ENCODE data around the gene POLR3GL.
"Not testable (repeated sequence)": the region's sequence is repeated elsewhere in the genome, so short reads cannot be mapped to it uniquely, and the experiment has no call there.

POLR3GL gene

DNA sequence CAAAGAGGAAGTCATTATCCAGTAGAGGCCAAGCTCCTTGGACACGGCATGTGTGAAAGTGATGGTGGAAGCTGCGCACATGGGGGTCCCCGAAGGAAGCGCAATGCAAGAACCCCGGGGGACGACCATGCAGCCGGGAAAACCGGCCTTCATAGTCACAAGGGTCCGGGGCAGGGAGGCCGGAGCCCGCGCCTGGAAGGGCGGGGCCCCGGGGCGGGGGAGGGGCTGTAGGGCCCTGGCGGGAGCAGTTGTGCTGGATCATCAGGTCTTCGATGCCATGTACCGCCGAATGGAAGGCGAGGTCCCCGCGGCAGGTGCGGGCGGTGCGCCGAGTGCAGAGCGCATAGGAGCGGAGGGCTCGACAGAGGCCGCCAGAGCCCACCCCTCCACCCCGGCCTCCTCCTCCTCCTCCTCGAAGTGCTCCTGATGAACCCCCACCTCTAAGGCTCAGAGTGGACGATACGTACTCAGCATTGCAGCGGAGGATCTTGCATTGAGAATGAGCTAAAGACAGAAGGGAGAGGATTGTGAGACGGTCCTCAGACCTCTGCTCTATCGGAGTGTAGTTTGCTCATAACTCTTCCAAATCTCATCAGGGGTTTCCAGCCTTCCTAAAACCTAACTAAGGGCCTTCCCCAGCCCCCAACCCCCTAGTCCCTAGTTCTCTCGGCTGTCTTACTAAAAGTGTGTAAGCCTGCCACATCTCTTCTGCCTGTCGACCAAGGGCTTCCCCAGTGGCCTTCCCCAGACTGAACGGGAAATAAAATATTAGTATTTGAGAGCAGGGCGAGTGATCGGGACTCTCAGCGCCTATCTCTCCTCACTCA lies 55.0 kb downstream of the POLR3GL start:
- H3K9me3 ChIP-seq (ENCODE audit: control insufficient read depth in 1 of 2, low read length in 2 of 2): no peaks in the 10 kb centered on the region
- no peaks in the 10 kb centered on the region for H3K36me3 ChIP-seq (ENCODE audit: control insufficient read depth in 1 of 2, insufficient read depth in 2 of 2, low read length in 2 of 2)
- no peak overlapping the region for H3K27ac ChIP-seq (ENCODE audit: low read depth, low read length)
- peaks cover 24 to 44% of the 10 kb centered on the region in 2 donors for H3K27me3 ChIP-seq (ENCODE audit: control insufficient read depth in 1 of 2, insufficient read depth in 2 of 2, low read length in 2 of 2)
- H3K4me3 ChIP-seq (ENCODE audit: low read depth in 1 of 2, low read length in 2 of 2): peak overlapping the region in 1 of 2 donors; percentile 13
- H3K4me1 ChIP-seq (ENCODE audit: control insufficient read depth in 1 of 2, insufficient read depth in 2 of 2, low read length in 2 of 2): peaks cover 0 to 4% of the 10 kb centered on the region in 2 donors
- H3K9ac ChIP-seq (ENCODE audit: low read depth in 1 of 2, low read length in 2 of 2): no peak overlapping the region

DNA sequence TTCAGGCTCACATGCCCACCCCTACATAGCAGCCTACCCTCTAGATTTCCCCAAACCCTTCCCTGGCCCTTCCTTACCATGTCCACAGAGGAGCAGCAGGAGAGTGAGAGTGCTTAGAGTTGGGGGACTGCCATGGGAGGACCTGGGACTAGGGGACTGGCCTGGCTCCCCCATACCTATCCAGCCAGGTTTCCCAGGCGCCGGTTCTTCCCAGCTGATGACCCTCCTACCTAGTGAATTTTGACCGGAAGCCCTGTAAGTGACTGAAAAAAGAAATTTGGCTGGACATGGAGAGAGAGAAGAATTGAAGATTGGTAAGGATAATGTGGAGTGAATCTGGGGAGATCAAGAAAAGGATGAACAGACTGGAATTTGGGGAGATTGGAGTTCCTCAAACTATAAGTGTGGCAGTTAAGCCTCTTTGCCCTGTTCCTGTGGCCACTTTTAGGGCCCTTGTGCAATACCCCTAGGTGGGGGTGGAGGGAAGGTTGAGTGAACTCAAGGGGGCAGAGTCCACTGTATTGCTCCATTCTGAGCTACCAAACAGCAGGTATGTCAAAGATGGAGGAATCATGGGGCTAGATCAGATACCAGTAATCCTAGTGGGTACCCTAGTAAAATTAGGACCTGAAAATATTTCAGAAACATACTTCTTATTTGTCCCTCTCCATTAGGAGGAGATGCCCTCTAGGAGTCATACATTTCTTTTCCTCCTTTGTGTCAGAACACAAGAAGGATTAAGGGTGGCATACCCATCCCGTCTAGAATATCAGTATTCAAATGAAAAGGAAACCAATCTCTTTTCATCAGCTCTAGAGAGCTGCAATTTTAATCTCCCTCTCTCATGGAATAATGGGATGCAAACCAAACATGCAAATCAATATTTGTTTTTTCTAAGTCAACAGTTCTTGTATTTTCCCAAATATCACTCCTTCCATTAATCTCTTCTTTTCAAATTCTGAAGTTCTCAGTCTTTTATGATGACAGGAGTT lies 55.9 kb downstream of the POLR3GL start:
- no peak overlapping the region for H3K4me3 ChIP-seq (ENCODE audit: low read depth in 1 of 2, low read length in 2 of 2)
- no peaks in the 10 kb centered on the region for H3K36me3 ChIP-seq (ENCODE audit: control insufficient read depth in 1 of 2, insufficient read depth in 2 of 2, low read length in 2 of 2)
- peaks cover 0 to 4% of the 10 kb centered on the region in 2 donors for H3K4me1 ChIP-seq (ENCODE audit: control insufficient read depth in 1 of 2, insufficient read depth in 2 of 2, low read length in 2 of 2)
- no peak overlapping the region for H3K27ac ChIP-seq (ENCODE audit: low read depth, low read length)
- peaks cover 24 to 40% of the 10 kb centered on the region in 2 donors for H3K27me3 ChIP-seq (ENCODE audit: control insufficient read depth in 1 of 2, insufficient read depth in 2 of 2, low read length in 2 of 2)
- no peak overlapping the region for H3K9ac ChIP-seq (ENCODE audit: low read depth in 1 of 2, low read length in 2 of 2)
- H3K9me3 ChIP-seq (ENCODE audit: control insufficient read depth in 1 of 2, low read length in 2 of 2): no peaks in the 10 kb centered on the region

- Histone ChIP-seq H3K27ac (ENCODE audit: low read depth, low read length) (no peak overlapping the region), H3K4me1 (ENCODE audit: control insufficient read depth in 1 of 2, insufficient read depth in 2 of 2, low read length in 2 of 2) (peaks cover 0 to 4% of the 10 kb centered on the region in 2 donors), H3K36me3 (ENCODE audit: control insufficient read depth in 1 of 2, insufficient read depth in 2 of 2, low read length in 2 of 2) (no peaks in the 10 kb centered on the region), H3K27me3 (ENCODE audit: control insufficient read depth in 1 of 2, insufficient read depth in 2 of 2, low read length in 2 of 2) (peaks cover 24 to 40% of the 10 kb centered on the region in 2 donors), H3K9ac (ENCODE audit: low read depth in 1 of 2, low read length in 2 of 2) (no peak overlapping the region), H3K9me3 (ENCODE audit: control insufficient read depth in 1 of 2, low read length in 2 of 2) (no peaks in the 10 kb centered on the region), H3K4me3 (ENCODE audit: low read depth in 1 of 2, low read length in 2 of 2) (no peak overlapping the region)
Observed at GRCh38 chr1:146021050-146021445, 56.6 kb downstream of the POLR3GL start.

DNA sequence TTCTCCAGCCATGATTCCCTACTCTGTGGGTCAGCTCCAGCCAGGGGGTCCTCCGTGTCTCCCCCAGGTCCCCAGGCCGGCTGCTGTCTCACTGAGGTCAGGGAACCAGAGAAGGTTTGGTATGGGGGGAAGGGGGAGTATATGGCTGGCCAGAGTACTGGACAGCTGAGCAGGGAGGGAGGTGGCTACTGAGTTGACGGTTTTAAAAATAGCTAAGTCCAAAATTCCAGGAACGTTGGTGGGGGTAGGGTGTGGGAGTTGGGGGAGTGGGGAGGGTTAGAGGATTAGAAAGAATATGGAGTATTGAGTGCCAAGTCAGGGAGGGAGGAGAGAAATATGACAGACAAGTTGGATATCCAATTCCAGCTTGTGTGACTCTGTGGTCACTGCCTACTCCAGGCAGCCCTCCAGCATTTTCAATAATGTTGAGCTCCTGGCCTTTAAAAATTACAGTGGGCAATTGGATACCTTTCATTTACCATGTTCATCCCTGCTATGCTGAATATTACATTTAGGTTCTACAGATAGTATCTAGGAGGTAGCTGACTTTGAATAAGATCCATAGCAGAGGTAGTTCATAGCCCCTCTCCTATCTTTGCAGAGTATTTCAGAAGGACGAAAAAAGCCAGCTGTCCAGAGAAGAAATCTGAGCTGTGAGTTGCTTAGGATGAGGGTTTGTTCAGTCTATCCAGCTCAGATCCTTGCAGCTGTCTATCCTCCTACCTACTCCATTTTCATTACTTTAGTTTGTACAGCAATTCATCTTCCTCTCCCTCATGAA lies 57.3 kb downstream of the POLR3GL start, which contains the start of gene HJV:
Gene HJV, minus strand, starts transcription at position 114 of the 781 bp plus-strand sequence. CDS start 1,504 bp downstream, outside the sequence.
- peaks cover 24 to 40% of the 10 kb centered on the region in 2 donors for H3K27me3 ChIP-seq (ENCODE audit: control insufficient read depth in 1 of 2, insufficient read depth in 2 of 2, low read length in 2 of 2)
- no peaks in the 10 kb centered on the region for H3K9me3 ChIP-seq (ENCODE audit: control insufficient read depth in 1 of 2, low read length in 2 of 2)
- no peaks in the 10 kb centered on the region for H3K36me3 ChIP-seq (ENCODE audit: control insufficient read depth in 1 of 2, insufficient read depth in 2 of 2, low read length in 2 of 2)
- H3K9ac ChIP-seq (ENCODE audit: low read depth in 1 of 2, low read length in 2 of 2): no peak within 1 kb of the TSS
- H3K4me1 ChIP-seq (ENCODE audit: control insufficient read depth in 1 of 2, insufficient read depth in 2 of 2, low read length in 2 of 2): peaks cover 0 to 4% of the 10 kb centered on the region in 2 donors
- no peak within 1 kb of the TSS for H3K27ac ChIP-seq (ENCODE audit: low read depth, low read length)
- H3K4me3 ChIP-seq (ENCODE audit: low read depth in 1 of 2, low read length in 2 of 2): no peak within 1 kb of the TSS

- no peak overlapping the region for H3K4me3 ChIP-seq (ENCODE audit: low read depth in 1 of 2, low read length in 2 of 2)
- H3K9me3 ChIP-seq (ENCODE audit: control insufficient read depth in 1 of 2, low read length in 2 of 2): no peaks in the 10 kb centered on the region
- no peaks in the 10 kb centered on the region for H3K36me3 ChIP-seq (ENCODE audit: control insufficient read depth in 1 of 2, insufficient read depth in 2 of 2, low read length in 2 of 2)
- peaks cover 0 to 4% of the 10 kb centered on the region in 2 donors for H3K4me1 ChIP-seq (ENCODE audit: control insufficient read depth in 1 of 2, insufficient read depth in 2 of 2, low read length in 2 of 2)
- H3K27ac ChIP-seq (ENCODE audit: low read depth, low read length): no peak overlapping the region
- peaks cover 21 to 35% of the 10 kb centered on the region in 2 donors for H3K27me3 ChIP-seq (ENCODE audit: control insufficient read depth in 1 of 2, insufficient read depth in 2 of 2, low read length in 2 of 2)
- H3K9ac ChIP-seq (ENCODE audit: low read depth in 1 of 2, low read length in 2 of 2): no peak overlapping the region
Observed at GRCh38 chr1:146022403-146023127, 58.1 kb downstream of the POLR3GL start.

DNA sequence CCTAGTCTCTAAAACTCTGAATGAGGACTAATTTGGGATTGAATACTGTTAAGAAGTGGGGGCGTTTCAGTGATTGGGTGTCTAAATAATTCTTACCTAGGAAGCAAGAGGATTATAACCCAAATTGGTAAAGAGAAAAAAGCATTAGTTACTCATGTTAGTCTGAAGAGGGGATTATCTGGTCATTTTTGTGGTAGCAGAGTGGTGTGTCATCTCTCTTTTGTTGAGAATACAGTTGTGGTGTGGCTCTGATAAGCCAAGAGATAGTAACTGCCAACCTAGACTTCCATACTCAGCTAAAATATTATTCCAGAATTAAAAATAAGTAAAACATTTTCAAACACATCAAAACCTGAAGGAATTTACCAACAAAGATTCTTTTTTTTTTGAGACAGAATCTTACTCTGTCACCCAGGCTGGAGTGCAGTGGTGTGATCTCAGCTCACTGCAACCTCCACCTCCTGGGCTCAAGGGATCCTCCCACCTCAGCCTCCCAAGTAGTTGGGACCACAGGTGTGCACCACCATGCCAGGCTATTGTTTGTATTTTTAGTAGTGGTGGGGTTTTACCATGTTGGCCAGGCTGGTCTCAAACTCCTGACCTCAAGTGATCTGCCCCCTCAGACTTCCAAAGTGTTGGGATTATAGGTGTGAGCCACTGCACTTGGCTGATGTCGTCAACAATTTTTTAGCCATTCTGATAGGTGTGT lies 61.5 kb downstream of the POLR3GL start:
- not testable (repeated sequence) for H3K27me3 ChIP-seq (ENCODE audit: control insufficient read depth in 1 of 2, insufficient read depth in 2 of 2, low read length in 2 of 2); H3K36me3 ChIP-seq (ENCODE audit: control insufficient read depth in 1 of 2, insufficient read depth in 2 of 2, low read length in 2 of 2); H3K4me3 ChIP-seq (ENCODE audit: low read depth in 1 of 2, low read length in 2 of 2); H3K4me1 ChIP-seq (ENCODE audit: control insufficient read depth in 1 of 2, insufficient read depth in 2 of 2, low read length in 2 of 2); H3K9ac ChIP-seq (ENCODE audit: low read depth in 1 of 2, low read length in 2 of 2); H3K9me3 ChIP-seq (ENCODE audit: control insufficient read depth in 1 of 2, low read length in 2 of 2); H3K27ac ChIP-seq (ENCODE audit: low read depth, low read length)

DNA sequence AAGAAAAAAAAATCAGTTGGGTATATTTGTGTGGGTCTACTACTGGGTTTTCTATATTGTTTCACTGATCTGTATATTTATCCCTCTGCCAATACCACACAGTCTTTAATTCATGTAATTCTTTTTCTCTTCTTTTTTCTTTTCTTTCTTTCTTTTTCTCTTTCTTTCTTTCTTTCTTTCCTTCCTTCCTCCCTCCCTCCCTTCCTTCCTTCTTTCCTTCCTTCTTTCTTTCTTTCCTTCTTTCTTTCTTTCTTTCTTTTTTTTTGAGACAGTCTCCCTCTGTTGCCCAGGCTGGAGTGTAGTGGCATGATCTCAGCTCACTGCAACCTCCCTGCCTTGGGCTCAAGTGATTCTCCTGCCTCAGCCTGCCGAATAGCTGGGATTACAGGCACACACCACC lies 62.2 kb downstream of the POLR3GL start:
- H3K4me3 ChIP-seq (ENCODE audit: low read depth in 1 of 2, low read length in 2 of 2); H3K36me3 ChIP-seq (ENCODE audit: control insufficient read depth in 1 of 2, insufficient read depth in 2 of 2, low read length in 2 of 2); H3K9me3 ChIP-seq (ENCODE audit: control insufficient read depth in 1 of 2, low read length in 2 of 2); H3K9ac ChIP-seq (ENCODE audit: low read depth in 1 of 2, low read length in 2 of 2); H3K4me1 ChIP-seq (ENCODE audit: control insufficient read depth in 1 of 2, insufficient read depth in 2 of 2, low read length in 2 of 2); H3K27ac ChIP-seq (ENCODE audit: low read depth, low read length); H3K27me3 ChIP-seq (ENCODE audit: control insufficient read depth in 1 of 2, insufficient read depth in 2 of 2, low read length in 2 of 2): not testable (repeated sequence)

All from duodenal mucosa (tissue), 2 donors.